GM19455 (cell line): ENCODE results near the gene BGLAP.

Experiments
- ATAC-seq: cut with Tn5 transposase; IDR thresholded peaks from one replicate; pipeline ENCODE4 v1.9.1; 2021; ENCODE audit not compliant: unreplicated experiment

The BGLAP gene

DNA sequence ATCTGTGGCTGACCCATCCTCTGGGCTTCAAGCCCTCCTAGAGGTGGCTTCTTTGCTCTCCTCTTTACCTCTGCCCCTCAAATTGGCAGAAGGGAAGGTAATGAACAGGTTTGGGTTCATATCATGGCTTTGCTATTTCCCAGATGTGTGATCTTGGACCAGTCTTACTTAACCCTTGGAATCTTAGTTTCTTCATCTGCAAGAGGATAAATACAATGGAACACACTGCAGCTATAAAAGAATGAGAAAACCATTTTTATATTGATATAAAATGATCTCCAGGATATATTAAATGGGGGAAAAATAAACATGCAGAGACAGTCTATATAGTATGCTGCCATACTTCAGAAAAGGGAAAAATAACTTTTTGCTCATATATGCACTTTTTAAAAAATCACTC, 47.9 kb downstream of the BGLAP start:
- ATAC-seq, result no peak

DNA sequence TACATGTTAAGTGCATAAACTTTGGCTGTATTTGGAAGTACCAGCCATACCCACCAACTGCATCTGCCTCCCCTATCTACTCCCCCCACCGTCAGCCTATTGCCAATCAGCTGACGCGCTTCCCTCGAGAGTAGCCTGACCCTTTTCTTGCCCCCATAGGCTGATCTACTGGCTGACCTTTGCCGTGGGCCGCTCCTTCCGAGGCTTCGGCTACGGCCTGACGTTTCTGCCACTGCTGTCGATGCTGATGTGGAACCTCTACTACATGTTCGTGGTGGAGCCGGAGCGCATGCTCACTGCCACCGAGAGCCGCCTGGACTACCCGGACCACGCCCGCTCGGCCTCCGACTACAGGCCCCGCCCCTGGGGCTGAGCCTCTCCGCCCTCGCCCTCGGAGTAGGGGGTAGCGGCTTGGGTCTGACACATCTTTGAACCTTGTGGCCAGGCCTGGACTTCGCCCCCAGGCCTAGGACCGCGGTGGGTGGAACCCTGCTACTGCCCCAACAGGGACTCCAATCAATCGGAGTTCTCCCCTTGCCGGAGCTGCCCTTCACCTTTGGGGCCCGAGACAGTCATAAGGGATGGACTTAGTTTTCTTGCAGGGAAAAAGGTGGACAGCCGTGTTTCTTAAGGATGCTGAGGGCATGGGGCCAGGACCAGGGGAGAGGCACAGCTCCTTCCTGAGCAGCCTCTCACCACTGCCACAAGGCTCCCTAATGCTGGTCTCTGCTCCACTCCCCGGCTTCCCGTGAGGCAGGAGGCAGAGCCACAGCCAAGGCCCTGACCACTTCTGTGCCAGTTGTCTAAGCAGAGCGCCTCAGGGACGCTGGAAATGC, 49.5 kb downstream of the BGLAP start:
- no peak for ATAC-seq
